HG02678 (cell line): ENCODE data around the gene NOX5.

Source experiments
- ATAC-seq: cut with Tn5 transposase; IDR thresholded peaks from one replicate; pipeline ENCODE4 v1.9.1; 2021; ENCODE audit warnings: mild to moderate bottlenecking, moderate library complexity; ENCODE audit not compliant: unreplicated experiment

Gene NOX5

GRCh38 chr15:69017978-69018377, 3.5 kb downstream of the NOX5 start:
- ATAC-seq: no peak

- no peak for ATAC-seq
Measured at GRCh38 chr15:69018951-69019350, 4.5 kb downstream of the NOX5 start.

GRCh38 chr15:69021895-69022294, 7.4 kb downstream of the NOX5 start:
- ATAC-seq: no peak

GRCh38 chr15:69025320-69025719, 10.8 kb downstream of the NOX5 start:
- ATAC-seq: no peak

- ATAC-seq: no peak
Measured at GRCh38 chr15:69026355-69026754, 11.9 kb downstream of the NOX5 start.

- ATAC-seq: no peak
Measured at GRCh38 chr15:69027976-69028518, 13.6 kb downstream of the NOX5 start.

GRCh38 chr15:69031013-69032001, 16.8 kb downstream of the NOX5 start:
- no peak for ATAC-seq

- no peak for ATAC-seq
Measured at GRCh38 chr15:69032031-69032430, 17.5 kb downstream of the NOX5 start.

GRCh38 chr15:69032703-69033373, 18.3 kb downstream of the NOX5 start:
- ATAC-seq: no peak

- ATAC-seq: no peak
Measured at GRCh38 chr15:69034352-69034751, 19.9 kb downstream of the NOX5 start.

- no peak for ATAC-seq
Measured at GRCh38 chr15:69035205-69035917, 20.9 kb downstream of the NOX5 start.

- no peak for ATAC-seq
Measured at GRCh38 chr15:69035918-69036258, 21.4 kb downstream of the NOX5 start.

GRCh38 chr15:69036826-69037225, 22.3 kb downstream of the NOX5 start:
- no peak for ATAC-seq

GRCh38 chr15:69037482-69037881, 23.0 kb downstream of the NOX5 start:
- no peak for ATAC-seq

- ATAC-seq: no peak
Measured at GRCh38 chr15:69037977-69038376, 23.5 kb downstream of the NOX5 start.

GRCh38 chr15:69038508-69038907, 24.0 kb downstream of the NOX5 start:
- ATAC-seq: no peak

- ATAC-seq: no peak
Measured at GRCh38 chr15:69039516-69040225, 25.2 kb downstream of the NOX5 start.

- ATAC-seq: no peak
Measured at GRCh38 chr15:69042531-69042930, 28.0 kb downstream of the NOX5 start.

- ATAC-seq: no peak
Measured at GRCh38 chr15:69045802-69046201, 31.3 kb downstream of the NOX5 start.

- no peak for ATAC-seq
Measured at GRCh38 chr15:69046781-69047180, 32.3 kb downstream of the NOX5 start.

- no peak for ATAC-seq
Measured at GRCh38 chr15:69049976-69050375, 35.5 kb downstream of the NOX5 start.
